HG03159 (cell line): ENCODE data around the gene HVCN1.
A peak's percentile ranks its signal among the peaks of the same experiment; 100 is the strongest.
"Not testable (repeated sequence)": the region's sequence is repeated elsewhere in the genome, so short reads cannot be mapped to it uniquely, and the experiment has no call there.

Experiments used
- ATAC-seq: cut with Tn5 transposase; IDR thresholded peaks from one replicate; pipeline ENCODE4 v1.9.1; 2021; ENCODE audit warnings: mild to moderate bottlenecking, moderate library complexity; ENCODE audit not compliant: unreplicated experiment

HVCN1 gene

DNA sequence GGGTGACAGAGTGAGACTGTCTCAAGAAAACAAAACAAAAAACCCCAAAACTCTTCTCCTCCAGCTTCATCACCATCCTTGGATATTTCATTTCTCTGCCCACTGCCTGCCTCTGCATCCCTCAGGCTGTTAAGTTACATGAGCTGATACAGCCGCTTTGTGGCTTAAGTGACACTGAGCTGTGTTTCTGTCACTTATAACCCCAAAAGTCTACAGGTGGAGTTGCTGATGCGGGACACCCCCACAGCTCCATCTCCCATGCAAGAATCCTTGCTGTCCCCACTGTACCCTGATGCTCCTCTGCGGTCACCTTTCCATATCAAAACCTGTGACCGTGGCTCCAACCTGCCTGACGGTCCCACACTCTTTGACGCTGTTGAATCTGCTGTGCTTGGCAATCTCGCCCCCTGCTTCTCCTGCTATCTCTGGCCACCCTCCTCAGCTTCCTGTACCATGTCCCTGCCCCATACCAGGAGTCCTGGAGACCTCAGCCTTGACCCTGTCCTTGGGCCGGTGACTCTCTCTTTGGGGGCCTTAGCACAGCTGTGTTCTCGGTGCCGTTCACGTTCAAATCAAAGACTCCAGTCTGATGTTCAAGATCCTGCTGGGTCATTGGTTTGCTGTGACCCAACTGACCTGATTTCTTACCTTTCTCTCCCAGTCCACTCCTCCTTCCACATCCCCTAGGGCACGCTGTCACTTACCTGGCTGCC lies 20.3 kb downstream of the HVCN1 start:
- peak; percentile 19 for ATAC-seq

DNA sequence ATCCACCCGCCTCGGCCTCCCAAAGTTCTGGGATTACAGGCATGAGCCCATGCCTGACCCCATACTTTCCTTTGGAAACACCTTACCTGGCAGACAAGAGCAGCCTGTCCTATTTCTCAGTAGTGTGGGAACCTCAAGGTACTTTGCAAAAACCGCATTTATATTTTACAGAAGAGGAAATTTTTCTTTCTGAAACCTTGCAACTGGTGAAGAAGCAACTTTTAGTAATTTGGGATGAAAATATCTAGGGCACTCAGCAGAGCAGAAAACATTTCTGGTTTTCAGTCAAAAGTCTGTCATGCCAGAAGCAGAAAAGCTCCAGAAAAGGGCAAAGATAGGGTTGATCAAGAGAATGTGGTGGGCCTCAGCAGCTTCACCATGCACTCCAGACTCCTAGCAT lies 21.2 kb downstream of the HVCN1 start:
- no peak for ATAC-seq

DNA sequence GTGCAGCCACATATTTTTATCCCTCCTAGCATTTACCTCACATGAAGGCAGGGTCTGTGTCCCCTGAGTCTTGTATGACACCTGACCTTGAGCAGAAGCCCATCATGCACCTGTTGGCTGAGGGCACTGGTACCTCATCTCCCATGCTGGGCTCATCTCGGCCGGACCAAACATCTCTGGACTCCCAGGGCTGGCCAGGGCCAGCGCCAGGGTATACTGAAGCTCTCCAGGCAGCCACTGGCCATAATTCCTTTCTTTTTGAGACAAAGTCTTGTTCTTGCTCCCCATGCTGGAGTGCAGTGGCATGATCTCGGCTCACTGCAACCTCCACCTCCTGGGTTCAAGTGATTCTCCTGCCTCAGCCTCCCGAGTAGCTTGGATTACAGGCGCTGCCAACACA lies 22.0 kb downstream of the HVCN1 start:
- ATAC-seq, result no peak

DNA sequence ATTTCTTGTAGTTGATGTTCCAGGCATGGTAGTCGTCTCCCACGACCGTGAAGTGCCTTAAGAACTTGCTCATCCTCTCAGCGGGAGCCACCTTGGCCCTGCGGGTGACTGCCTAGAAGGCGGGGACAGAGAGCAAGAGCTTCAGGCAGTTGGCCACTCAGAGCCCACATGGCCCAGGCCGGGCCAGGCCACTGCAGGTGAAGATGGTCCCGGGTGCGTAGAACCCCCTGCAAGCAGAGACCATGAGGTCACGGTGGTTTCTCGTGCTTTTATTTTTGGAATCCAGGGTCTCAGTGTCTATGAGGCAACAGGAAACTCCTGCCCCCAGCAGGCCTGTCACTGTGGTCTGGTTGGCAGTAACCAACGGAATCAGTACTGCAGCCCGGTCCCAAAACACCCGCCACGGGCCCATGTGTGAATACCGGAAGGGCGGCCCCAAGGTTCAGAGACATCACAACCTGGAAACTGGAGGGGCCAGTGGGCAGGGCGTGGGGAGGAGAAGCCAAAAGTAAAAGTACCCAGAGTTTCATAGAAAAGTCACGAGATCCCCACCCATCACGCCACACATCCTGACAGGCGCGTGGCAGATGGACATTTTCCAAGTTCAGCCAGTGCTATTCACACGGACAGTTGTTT lies 27.5 kb downstream of the HVCN1 start:
- ATAC-seq, result peak; percentile 83

DNA sequence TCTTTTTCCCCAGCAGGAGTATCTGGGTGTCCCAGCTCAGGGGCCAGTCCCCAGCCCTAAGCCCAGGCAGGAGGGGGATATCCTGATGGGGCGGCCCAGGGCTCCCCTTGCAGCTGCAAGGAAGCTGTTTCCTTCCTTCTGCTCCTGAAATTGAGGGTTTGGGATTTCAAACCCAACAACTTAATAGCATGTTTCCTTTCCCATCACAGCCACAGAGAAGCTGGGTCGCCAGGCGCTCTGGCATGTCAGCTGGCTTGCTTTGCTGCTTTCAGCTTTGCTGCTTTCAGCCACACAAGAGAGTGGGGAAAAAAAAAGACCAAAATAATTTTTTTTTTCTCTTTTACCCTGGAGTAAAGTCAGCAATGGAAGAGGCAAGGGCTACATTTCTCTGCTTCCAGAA lies 30.0 kb downstream of the HVCN1 start:
- no peak for ATAC-seq

DNA sequence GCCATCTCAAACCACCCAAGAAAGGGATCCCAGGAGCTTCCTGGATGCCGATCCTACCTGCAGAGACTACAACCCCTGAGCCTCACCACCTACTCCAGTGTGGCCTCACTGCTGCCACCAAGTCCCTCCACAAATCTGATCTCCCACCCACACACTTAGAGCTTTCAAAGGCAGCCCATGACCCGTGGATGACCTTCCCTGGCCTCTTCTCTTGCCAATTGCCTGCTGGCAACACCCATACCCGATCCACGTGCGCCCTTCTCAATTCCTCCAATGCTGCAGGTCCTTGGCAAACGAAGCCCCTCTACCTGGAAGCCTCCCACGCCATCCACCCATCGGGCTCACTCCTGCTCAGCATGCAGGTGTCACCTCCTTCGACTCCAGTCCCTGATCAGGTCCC lies 30.7 kb downstream of the HVCN1 start:
- no peak for ATAC-seq

DNA sequence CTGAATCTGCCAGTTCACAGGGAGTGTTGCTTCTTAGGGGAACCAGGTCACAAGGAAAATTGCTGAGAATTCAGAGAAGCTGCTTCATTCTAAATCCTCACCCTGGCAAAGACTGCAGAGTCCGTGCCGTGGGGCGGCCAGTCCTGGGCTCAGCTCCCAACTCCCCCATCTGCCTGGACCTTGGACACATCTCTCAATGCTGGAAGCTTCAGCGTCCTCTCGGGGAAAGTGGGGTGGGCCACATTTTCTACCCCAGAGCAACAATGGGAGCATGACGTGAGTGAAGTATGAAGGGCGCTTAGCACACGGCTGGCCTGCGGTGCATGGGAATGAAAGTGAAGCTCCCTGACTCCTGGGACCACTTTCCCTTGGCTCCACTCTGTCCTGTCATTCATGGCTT lies 31.2 kb downstream of the HVCN1 start:
- no peak for ATAC-seq

DNA sequence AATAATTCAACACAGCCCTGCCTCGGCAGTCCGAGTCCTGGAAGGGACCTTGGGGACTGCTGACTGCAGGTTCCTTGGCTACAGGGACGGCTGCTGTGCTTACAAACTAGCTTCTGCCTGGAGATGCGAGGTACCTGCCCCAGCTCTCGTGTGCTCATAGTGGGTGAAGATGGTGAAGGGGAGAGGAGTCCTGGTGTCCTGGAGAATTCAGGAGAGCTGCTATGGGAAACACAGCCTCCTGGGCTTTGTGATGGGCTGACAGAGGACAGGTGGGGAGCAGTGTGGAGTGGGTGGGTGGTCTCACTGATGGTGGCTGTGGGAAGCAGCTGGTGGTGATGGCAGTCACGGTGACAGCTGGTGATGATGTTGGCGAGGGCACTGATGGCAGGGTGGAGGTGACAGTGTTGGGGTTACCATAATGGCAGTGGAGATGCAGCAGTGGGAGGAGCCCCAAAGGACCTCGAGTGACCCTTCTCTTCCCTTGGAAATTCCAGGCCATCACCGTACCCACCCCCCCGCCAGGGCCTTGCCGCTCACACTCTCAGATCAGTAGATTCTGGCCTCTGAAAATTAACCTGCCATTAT lies 32.8 kb downstream of the HVCN1 start:
- no peak for ATAC-seq

DNA sequence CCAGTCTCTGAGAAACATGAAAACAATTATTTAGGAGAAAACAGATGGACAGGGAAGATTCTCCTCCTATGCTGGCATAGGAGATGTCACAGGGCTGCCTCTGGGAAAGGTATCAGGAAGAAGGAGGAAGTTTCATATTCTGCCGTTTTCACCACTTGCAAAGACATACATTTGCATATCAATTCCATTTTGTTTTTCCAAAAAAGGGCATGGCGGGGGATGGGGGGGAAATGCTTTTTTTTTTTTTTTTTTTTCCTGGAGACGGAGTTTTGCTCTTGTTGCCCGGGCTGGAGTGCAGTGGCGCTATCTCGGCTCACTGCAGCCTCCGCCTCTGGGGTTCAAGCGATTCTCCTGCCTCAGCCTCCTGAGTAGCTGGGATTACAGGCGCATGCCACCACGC lies 34.7 kb downstream of the HVCN1 start:
- not testable (repeated sequence) for ATAC-seq

DNA sequence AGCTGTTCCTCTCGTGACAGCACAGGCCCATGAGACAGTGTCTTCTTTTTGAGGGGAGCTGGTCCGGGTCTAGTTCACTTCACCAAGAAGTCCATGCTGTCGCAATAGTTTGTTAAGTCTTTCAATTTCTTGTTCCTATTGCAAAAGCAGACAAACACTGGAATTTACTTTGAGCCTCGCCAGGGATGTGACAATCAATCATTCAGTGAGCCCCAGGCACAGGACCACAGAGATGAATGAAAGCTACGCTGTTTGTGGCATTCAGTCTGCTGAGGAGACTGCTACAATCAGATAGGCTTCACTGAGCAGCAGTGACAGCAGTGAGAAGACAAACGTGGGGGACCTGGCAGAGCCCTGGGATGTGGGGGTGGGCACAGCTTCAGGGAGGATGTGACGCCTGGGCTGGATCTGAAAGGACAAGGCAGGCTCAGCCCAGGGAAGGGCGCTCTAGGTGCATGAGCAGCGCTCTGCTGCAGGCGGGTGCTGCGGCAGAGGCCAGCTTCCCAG lies 39.5 kb downstream of the HVCN1 start:
- ATAC-seq, result no peak

DNA sequence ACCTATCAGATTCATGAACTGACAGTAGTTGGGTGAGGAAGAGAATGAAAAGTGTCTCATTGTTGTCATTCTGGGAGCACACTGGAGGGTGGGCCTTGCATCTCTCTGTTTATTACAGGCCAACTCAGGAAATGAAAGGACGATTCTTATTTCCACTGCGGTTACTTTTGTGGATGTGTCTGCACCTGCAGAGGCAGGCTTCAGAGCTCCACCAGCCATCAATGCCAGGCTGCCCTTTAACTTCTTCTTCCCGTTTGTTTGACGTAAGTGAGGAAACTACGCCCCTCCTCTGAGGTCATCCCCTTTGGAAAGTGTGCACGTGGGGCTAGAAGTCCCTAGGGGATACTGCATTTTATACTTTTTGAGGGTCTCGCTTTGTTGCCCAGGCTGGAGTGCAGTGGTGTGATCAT lies 41.3 kb downstream of the HVCN1 start:
- ATAC-seq, result no peak

DNA sequence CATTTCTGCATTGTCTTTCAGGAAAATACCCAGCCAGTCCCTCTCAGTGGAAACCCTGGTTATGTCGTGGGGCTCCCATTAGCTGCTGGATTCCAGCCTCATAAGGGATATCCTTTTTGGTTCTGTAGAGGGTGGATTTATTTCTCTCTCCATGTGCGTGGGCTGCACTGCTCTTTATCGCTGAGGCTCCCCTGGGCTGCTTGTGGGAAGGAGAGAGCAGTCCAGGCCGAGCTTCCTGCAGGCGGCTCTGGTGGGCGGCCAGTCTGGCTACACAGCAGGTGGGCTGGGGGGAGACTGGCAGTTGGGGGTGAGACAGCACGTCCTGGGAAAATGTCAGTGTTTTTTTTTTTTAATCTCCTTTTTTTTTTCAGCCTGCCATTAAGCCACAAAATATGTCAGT lies 47.4 kb downstream of the HVCN1 start:
- no peak for ATAC-seq

DNA sequence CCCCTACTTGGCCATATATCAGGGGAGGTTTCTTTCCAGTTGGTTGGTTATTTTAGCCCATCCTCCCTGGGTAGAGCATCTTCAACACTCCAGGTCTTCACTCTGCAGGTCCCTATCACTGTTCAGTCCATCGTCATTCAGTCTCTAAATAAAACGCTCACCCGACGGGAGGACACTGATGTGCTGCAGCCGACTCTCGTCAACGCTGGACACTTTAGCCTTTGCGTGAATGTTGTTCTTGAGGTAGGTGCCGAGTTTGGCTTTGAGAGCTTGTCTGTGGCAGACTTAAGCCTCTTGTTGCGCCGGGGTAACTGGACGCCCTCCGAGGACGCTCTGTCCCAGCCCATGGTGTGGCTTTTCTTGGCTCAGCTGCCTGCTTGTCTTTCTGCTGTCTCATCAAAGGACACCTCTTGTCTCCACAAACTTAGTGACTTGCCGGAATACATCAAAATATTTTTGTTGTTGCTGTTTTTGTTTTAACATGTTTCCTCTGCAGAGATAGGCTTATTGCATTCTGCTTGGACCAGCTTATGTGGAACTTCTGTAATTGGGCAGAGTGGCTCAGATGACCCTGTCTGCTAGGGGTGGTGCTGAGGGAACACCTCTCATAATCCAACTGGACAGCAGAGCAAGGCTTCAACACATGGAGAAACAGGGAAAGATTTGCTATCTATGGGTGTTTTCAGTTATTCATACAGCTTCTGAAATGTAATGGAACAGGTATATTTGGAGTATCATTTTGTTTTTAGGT lies 48.5 kb downstream of the HVCN1 start:
- ATAC-seq, result no peak

DNA sequence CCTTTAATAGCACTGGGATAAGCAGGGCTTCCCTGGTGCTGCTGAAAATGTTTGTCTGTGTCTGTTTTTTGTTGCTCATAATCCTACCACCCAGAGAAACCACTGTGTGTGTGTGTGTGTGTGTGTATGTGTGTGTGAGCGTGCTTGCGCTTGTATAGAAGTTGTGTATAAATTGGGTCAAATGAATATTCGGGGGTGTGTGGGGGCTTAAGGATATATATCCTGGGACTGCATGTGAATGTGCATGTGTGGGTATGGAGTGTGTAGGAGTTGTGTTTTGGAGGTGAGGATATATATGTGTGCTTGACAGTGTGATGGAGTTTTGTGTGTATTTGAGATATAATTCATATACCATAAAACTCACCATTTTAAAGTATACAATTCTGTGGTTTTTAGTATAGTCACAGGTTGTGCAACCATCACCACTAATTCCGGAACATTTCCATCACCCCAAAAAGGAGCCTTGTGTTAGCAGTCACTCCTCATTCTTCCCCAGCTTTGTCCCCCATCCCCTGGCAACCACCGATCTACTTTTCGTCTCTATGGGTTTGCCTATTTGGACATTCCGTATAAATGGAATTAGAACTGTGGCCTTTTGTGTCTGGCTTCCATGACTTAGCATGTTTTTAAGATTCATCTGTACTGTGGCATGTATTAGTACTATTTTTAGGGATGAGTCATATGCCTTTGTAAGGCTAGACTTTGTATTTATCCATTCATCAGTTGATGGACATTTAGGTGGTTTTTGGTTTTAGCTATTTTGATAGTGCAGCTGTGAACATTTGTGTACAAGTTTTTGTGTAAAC lies 49.4 kb downstream of the HVCN1 start:
- ATAC-seq, result no peak

DNA sequence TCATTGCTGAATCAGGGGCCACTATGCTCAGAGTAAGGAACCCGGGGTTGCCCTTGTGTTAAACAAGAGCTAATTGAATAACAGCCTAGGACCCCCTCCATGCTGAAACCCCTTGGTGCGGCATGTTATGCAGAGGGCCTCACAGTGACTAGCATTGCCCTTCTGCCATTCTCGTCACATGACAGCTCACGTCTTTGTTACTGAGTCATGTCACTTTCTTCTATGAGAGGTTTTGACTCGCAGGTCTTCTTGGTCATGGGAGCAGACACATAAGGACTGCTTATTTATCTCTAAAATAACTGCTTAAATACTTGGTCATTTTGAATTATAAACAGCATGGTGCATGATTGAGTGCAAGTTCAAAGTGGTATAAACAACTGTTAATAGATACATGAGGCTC lies 50.1 kb downstream of the HVCN1 start:
- no peak for ATAC-seq

DNA sequence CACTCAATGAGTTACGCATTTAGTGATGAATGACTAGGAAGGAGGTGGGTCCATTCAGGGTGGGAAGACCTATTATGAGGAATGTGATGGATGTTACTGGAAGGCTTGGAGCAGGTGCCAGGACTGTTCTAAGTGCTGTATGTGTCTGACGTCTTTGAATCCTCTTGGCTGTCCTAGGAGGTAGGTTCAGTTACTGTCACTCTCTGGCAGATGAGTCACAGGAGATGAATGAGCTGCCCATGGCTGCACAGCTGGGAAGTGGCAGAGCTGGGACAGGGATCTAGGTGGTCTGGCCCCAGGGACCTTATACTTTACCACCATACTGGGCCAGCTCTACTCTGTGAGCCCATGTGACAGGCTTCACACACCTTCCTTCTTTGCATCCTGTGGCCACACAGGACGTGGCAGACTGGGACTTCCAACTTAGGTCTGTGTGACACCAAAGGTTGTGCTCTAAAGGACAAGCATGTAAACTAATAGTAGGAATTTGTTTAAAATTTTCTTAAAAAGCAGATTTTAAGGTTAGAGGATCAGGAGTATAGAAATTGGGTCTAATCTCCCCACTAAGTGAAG lies 51.0 kb downstream of the HVCN1 start:
- no peak for ATAC-seq

DNA sequence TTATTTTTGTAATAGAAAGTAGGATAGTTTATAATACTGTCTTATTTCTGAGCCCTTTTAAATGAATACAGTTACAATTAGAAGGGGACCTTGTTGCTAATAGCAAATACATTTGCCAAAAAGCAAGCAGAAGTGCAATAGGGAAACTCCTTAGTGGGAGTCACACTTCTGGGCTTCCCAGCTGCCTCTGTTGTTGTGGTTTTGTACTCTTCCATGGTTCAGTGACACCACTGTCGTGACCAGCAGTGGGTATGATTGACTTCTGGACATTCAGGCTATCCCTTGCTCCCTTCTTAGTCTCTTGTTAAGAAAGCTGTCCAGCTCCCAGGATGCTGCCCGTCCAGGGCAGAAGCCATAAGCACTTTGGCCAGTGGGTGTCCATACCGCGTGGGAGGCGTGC lies 52.4 kb downstream of the HVCN1 start:
- ATAC-seq, result no peak

DNA sequence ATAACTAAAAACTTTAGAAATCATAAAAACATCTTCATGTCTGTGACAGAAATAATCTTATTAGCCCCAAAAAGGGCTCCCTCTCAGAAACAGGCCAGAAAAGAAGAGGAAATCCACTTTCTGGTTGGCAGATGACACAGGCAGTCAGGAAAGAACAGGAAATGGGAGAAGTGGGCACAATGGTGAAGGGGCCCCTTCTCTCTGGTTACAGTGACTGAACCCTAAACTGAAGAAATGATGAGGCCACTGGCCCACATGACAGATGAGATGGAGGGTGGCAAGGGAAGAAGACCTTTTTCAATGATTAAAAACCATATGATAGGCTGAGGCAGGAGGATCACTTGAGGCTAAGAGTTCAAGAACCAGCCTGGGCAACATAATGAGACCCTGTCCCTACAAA lies 53.9 kb downstream of the HVCN1 start:
- no peak for ATAC-seq

DNA sequence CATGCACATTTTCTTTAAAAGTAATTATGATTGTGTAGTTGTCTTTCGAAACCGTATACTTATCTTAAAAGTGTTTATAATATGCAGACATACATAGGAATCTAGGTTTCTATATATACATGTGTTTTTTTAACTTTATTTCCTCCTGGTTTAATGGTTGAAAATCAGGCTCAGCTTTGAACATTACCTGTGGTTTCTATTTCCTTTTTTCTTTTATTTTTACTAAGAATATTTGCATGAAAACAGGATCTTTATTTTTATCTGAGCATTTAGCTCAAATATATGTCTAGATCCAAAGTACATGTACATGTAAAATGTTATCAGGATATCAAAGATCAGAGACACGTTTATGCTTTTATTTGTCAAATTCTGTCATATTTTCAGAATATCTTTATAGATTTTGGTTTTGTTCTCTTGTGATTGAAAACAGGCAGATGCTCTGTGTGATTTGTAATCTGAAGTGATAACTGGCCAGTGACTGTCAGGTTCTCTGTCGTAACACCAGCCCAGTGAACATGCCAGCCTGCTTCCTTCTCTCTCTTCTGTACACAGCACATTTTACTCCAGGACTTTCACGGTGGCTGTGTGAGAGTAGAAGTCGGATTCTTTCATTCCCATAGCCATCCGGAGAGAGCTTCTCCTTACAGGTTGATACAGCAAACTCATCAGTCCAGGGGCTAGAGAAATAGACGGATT lies 61.3 kb downstream of the HVCN1 start:
- no peak for ATAC-seq

DNA sequence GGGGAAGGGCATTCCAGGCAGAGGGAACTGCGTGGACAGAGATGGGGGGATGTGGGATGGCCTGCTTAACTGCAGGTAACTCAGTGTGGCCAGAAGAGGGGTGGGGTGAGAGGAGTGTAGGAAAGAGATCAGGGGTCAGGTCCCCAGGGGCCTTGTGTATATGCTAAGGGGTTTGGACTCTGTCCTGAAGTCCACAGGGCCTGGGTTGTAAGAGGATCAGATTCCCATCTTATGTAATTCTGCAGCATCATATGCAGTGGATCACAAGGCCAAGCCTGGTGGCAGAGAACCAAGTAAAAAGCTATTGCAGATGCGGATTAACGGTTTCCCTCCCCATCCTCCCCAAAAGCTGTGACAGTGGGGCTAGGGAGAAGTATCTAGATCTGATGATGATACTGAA lies 66.3 kb downstream of the HVCN1 start:
- no peak for ATAC-seq
